Medulla oblongata (tissue), 1 donor: ENCODE measurements around the gene UBR4.
"Not testable (repeated sequence)": the region's sequence is repeated elsewhere in the genome, so short reads cannot be mapped to it uniquely, and the experiment has no call there.

ENCODE experiments used
- DNase-seq: peaks from one replicate; pipeline ENCODE4 v3.0.0-alpha.2; 2015; ENCODE audit errors: extremely low spot score

The UBR4 gene

DNA sequence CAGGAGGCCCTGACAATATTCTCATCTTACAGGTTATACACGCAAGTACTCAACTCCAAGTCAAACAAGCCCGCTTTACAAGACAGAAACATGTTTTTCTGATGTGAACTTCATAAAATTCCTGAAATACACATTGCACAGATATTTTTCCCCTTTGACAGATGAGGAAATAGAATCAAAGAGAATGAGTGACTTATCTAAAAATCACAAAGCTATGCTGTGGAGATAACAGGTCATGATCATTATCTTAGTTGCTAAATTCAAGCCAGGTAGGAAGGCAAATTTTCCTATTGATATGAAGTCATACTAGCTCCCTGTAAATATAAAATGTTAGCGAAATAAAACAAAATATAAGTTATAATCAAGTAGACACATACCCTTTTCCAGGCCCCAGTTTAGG lies 18.3 kb downstream of the UBR4 start:
- no peak for DNase-seq

DNA sequence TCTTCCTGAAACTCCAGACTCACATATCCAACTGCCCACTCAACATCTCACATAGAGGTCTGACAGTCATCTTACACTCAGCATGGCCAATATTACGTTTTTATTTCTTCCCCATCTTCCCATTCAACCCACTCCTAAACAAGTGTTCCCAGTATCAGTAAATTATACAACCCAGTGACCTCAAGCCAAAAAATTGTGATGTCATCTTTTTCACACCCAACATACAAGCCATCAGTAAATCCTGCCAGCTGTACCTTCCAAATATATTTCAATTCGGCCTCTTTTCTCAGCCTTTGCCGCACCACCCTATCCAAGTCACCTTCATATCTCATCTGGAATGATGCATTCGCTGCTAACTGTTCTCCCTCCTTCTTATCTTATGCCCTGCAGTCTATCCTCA lies 19.6 kb downstream of the UBR4 start:
- no peak for DNase-seq

- no peak for DNase-seq
These were observed 20.8 kb downstream of the UBR4 start for GRCh38 chr1:19189270-19189669.

DNA sequence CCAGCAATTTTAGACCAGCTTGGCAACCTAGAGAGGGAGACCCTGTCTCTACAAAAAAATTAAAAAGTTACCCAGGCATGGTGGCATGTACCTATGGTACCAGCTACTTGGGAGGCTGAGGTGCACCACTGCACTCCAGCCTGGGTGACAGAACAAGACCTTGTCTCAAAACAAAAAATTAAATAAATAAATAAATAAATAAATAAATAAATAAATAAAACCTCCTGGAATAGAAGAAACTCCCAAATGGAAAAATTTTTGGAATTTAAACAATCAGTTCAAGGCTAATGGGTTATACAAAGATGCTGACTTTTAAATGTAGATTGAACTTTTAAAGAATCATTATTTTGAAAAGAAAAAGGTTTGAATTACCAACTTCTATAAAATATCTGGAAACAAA lies 22.2 kb downstream of the UBR4 start:
- DNase-seq: no peak

GRCh38 chr1:19186001-19186400 lies 24.1 kb downstream of the UBR4 start:
- no peak for DNase-seq

- no peak for DNase-seq
These were observed 27.8 kb downstream of the UBR4 start for GRCh38 chr1:19182223-19182622.

- not testable (repeated sequence) for DNase-seq
These were observed 29.8 kb downstream of the UBR4 start for GRCh38 chr1:19180265-19180657.

DNA sequence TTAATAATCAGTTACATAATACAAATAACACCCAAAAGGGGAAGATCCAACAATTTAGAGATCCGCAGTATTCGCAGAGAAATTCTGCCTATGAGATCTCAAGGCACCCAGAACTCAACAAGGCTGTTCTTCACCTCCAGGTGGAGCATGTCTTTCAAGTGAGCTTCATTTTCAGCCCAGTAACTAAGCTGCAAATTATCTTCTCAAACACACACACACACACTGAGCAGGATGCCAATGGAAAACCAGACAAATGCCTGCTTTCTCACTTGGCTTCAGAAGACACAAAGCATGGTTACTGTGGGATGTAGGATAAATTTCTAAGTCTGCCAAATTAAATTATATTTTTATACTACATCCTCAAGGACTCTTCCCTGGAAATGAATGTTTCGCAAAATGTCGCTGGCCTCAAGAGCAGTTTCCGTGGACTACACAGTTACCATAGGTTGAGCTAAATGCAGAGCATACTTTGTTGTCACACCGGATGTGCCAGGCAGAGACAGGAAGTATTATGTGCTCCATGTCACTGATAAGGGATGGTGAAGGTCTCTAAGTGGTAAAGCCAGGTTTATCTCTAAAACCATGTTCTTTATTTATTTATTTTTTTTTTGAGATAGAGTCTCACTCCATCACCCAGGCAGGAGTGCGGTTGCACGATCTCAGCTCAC lies 30.3 kb downstream of the UBR4 start:
- peak; percentile 22 for DNase-seq

GRCh38 chr1:19178734-19179398 lies 31.2 kb downstream of the UBR4 start:
- no peak for DNase-seq

DNA sequence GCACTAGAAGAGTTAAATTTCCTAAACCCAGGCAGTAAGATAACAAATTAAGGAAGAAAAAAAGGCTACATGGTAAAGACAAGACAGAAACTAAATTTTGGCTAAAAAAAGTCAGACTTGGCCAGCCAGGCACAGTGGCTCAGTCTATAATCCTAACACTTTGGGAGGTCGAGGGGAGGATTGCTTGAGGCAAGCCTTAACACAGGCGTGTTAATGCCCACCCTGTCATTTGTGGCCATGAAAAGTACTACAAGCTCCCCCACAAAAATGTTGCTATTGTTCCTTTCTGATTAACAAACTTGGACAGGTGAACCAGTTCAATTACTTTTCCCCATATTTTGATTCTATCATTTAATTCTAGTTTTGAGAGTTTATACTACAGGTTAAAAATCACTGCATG lies 32.3 kb downstream of the UBR4 start:
- DNase-seq: no peak

DNA sequence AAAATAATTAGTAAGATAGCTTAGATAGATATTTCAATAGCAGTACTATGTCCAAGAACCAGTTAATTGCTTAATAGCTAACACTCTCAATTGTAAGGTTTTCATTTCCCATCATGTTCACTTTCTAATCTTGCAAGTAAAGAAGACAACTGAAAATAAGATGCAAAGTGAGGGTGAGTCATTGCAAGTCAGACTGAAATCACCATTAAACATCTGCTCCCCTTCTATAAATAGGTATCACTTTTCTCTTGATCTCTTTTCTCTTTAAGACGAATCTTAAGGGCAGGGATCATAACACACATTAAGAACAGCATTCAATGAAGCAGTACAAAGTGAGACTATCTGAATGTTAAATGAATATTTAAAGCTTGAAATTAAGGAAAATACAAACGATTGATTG lies 40.4 kb downstream of the UBR4 start:
- no peak for DNase-seq

DNA sequence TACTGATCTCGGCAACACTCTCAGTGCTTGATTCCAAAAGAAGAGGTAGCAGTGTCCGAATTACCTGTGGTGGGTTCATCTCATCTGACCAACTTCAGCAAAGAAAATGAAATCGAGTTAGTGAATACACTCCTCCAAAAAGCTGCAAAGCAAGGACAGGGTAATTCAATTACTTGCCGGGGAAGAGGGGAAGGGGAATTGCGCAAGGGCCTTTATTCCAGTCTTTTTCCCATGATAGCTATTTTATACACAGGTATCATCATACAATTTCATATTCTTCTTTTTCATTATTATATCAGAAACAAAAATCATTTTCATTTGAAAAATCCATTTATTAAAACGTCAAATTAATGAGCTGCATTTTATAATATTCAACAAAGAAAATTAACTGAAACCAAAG lies 42.9 kb downstream of the UBR4 start:
- DNase-seq: no peak

DNA sequence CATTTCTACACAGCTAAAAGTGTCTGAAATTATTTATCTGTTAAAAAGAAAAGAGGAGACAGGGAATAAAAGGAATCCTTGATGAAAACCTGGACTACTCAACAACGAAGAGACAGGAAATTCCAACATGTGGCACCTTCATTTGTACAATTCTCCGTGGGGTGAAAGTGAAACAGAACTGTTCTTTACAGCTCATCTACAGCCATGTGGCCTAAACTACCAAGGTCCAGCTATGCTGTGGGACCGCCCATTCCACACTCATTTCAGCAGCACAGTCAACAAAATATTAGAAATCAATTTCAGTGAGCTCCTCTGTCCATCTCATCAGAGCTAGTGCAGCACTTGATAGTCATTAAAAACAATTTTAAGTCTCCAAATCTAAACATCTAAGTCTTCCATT lies 44.0 kb downstream of the UBR4 start:
- DNase-seq: no peak

GRCh38 chr1:19165501-19165900 lies 44.6 kb downstream of the UBR4 start:
- no peak for DNase-seq

- DNase-seq: no peak
These were observed 45.6 kb downstream of the UBR4 start for GRCh38 chr1:19164274-19165015.

DNA sequence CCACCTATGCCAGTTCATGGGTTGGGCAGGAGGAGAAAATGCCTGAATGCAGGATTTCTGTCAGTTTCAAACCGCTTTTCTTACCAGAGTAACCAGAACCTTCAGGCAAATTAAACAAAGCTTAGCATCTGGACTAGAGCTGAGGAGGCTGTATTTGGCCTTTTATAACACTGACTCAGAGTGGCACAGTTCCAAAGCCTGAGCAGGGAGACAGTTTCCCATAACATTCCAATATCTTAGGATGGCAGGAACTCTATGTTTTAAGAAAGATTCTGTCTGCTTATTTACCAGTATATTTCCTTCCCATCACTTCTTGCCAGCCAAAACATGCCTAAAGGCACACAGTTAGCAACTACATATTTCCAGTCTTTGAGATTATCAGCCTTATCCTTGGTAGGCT lies 46.8 kb downstream of the UBR4 start:
- no peak for DNase-seq

GRCh38 chr1:19160831-19161230 lies 49.2 kb downstream of the UBR4 start:
- DNase-seq: no peak

- no peak for DNase-seq
These were observed 52.4 kb downstream of the UBR4 start for GRCh38 chr1:19157653-19158052.

DNA sequence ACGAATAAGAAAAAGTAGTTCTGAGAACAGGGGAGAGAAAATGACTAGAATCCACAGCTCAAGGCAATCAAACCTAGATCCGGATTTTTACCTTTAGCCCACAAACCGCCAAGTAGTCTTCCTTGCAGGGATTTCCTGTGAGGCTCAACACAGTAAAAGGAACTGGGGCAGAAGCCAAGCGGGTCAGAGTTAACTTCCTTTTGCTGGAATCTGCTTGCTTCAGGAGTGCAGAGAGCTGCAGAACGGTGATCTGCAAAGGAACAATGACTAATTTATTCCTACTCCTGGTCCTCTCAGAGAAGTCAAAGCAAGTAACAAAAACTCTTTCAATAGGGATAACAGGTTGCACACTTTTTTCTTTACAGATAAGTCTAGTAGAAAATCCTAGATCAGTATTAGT lies 53.4 kb downstream of the UBR4 start:
- peak; percentile 42 for DNase-seq

DNA sequence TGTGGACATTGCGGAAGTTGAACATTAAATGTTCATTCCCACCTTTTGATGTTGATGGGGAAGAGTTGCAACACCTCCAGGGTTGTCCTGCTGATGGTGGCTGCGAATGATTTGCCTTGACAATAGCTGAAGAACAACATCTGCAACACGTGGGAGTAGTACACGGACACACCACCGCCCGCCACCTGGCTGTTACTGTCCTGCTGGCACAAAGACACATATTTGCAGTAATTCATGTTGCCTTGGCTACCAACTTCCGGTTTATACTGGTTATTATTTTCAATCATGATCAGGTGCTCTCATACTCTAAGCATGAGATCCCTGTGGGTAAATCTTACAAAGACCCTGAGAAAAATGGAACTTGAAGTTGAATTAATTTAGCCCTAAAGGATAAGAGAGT lies 55.2 kb downstream of the UBR4 start:
- no peak for DNase-seq

GRCh38 chr1:19153169-19153568 lies 56.9 kb downstream of the UBR4 start:
- peak; percentile 22 for DNase-seq

- no peak for DNase-seq
These were observed 58.5 kb downstream of the UBR4 start for GRCh38 chr1:19151537-19151936.

DNA sequence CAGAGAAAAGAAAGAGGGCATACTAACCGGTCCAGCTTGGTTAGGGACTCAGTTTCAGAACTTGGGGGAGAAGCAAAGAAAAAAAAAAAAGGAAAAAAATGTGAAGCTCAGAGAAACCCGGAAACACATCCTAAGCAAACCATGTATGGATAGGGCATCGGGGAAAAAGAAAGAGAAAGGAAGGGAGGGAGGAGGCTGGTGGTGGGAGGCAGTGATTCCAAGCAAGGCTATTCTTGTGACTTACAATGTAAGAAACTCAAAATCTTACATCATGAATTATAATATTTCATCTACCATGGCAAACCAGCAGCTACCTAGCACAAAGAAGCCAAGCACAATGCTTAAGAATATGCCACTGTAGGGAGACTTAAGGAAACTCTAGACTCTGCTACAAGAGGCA lies 60.3 kb downstream of the UBR4 start:
- no peak for DNase-seq
